ENCODE measurements around the gene ACTC1. TPM values are rescaled to one million over a fixed set of nuclear protein-coding genes. Genes with fewer than 3 reads are reported as not detected.
A peak's percentile ranks its signal among the peaks of the same experiment; 100 is the strongest.

ACTC1 gene
- total RNA-seq, 1 donor from 2014 or later: 4.0 TPM

GRCh38 chr15:34802803-34803750 lies 7.7 kb upstream of the ACTC1 start:
- Mint-ChIP-seq H3K36me3 (ENCODE audit: unreplicated experiment) (no peaks in the 10 kb centered on the region), H3K27me3 (ENCODE audit: unreplicated experiment) (peaks cover 7% of the 10 kb centered on the region), H3K4me3 (ENCODE audit: unreplicated experiment) (no peak overlapping the region), H3K4me1 (ENCODE audit: unreplicated experiment) (peaks cover 32% of the 10 kb centered on the region), H3K27ac (ENCODE audit: unreplicated experiment) (no peak overlapping the region), H3K9me3 (ENCODE audit: unreplicated experiment) (no peaks in the 10 kb centered on the region)
- TF ChIP-seq, protein P1, sequence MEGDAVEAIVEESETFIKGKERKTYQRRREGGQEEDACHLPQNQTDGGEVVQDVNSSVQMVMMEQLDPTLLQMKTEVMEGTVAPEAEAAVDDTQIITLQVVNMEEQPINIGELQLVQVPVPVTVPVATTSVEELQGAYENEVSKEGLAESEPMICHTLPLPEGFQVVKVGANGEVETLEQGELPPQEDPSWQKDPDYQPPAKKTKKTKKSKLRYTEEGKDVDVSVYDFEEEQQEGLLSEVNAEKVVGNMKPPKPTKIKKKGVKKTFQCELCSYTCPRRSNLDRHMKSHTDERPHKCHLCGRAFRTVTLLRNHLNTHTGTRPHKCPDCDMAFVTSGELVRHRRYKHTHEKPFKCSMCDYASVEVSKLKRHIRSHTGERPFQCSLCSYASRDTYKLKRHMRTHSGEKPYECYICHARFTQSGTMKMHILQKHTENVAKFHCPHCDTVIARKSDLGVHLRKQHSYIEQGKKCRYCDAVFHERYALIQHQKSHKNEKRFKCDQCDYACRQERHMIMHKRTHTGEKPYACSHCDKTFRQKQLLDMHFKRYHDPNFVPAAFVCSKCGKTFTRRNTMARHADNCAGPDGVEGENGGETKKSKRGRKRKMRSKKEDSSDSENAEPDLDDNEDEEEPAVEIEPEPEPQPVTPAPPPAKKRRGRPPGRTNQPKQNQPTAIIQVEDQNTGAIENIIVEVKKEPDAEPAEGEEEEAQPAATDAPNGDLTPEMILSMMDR (IDR thresholded peaks at IDR 0.05): no peak
- no peak for DNase-seq (ENCODE audit: extremely low spot score, unreplicated experiment)

DNA sequence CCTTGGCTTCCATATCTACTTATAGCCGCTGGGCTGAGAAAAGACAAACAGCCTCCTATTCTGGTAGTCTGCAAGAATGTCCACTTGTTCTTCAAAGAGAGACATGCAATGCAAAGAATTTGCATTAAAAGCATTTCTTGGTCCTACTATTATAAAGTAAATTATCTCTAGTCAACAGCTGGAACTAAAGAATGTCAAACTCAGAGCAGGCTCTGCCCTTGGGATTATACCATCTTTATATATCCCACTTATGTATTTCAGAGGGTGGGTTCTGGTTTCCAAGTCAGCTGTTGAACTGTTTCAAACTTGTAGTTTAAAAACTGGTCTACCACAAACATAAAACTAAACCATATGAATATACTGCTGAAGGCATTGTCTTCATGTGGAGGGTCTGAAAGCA lies 7.0 kb upstream of the ACTC1 start:
- Mint-ChIP-seq H3K36me3 (ENCODE audit: unreplicated experiment) (no peaks in the 10 kb centered on the region), H3K27ac (ENCODE audit: unreplicated experiment) (no peak overlapping the region), H3K9me3 (ENCODE audit: unreplicated experiment) (no peaks in the 10 kb centered on the region), H3K4me3 (ENCODE audit: unreplicated experiment) (no peak overlapping the region), H3K4me1 (ENCODE audit: unreplicated experiment) (peaks cover 34% of the 10 kb centered on the region), H3K27me3 (ENCODE audit: unreplicated experiment) (peaks cover 7% of the 10 kb centered on the region)
- no peak for DNase-seq (ENCODE audit: extremely low spot score, unreplicated experiment)
- TF ChIP-seq, protein P1 (IDR thresholded peaks at IDR 0.05): no peak

DNA sequence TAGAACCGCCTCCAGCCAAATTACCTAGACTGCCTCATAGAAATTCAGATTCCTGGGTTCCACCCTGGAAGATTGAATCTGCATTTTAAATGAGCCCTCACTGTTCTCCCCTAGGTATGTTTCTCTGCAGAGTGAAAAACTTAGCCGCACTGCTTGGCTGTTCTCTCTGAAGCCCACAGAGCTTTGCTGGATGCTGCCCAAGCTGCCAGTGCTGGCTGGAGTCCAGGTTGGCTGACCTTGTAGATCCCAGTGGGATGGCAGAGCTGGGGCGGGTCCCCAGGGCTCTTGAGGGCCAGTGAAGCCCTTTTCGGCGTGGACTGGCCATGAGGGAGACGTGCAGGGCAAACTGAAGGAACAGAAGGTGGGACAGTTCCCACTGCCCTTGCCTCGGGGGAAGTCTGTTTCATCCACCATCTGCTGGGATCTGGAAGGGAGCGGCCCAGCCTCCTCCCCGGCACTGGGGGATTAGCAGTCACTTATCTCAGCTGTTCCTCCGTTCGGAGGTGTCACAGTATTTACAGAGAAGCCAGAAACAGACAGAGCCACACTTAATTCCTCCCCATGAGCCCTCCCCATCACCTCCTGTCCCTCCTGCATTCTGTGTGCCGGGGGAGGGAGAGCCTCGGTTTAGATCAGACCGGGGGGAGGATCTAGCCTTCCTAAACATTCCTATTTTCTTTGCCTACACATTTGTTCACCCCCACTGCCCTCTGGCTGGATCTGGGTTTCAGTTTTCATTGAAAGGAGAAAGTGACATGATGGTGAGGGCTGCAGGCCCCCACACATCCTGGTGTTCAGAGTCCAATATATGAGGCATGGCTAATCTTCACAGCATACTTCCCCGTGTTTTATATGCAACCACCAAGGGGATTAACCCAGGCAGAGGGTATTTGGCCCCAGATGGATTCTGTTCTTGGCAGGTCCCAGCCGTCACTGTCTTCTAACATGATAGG lies 4.1 kb upstream of the ACTC1 start:
- peak overlapping the region; percentile 76 for H3K27ac Mint-ChIP-seq (ENCODE audit: unreplicated experiment)
- peaks cover 1% of the 10 kb centered on the region for H3K27me3 Mint-ChIP-seq (ENCODE audit: unreplicated experiment)
- TF ChIP-seq, protein P1 (IDR thresholded peaks at IDR 0.05): no peak
- H3K9me3 Mint-ChIP-seq (ENCODE audit: unreplicated experiment): no peaks in the 10 kb centered on the region
- peaks cover 43% of the 10 kb centered on the region for H3K4me1 Mint-ChIP-seq (ENCODE audit: unreplicated experiment)
- H3K36me3 Mint-ChIP-seq (ENCODE audit: unreplicated experiment): no peaks in the 10 kb centered on the region
- DNase-seq (ENCODE audit: extremely low spot score, unreplicated experiment): peak; percentile 92
- H3K4me3 Mint-ChIP-seq (ENCODE audit: unreplicated experiment): peak overlapping the region; percentile 21

- no peak overlapping the region for H3K4me3 Mint-ChIP-seq (ENCODE audit: unreplicated experiment)
- H3K4me1 Mint-ChIP-seq (ENCODE audit: unreplicated experiment): peaks cover 39% of the 10 kb centered on the region
- H3K9me3 Mint-ChIP-seq (ENCODE audit: unreplicated experiment): no peaks in the 10 kb centered on the region
- TF ChIP-seq, protein P1 (IDR thresholded peaks at IDR 0.05): no peak
- no peaks in the 10 kb centered on the region for H3K36me3 Mint-ChIP-seq (ENCODE audit: unreplicated experiment)
- peak overlapping the region; percentile 56 for H3K27ac Mint-ChIP-seq (ENCODE audit: unreplicated experiment)
- DNase-seq (ENCODE audit: extremely low spot score, unreplicated experiment): no peak
- H3K27me3 Mint-ChIP-seq (ENCODE audit: unreplicated experiment): peaks cover 23% of the 10 kb centered on the region
These were observed 1.6 kb upstream of the ACTC1 start for GRCh38 chr15:34796847-34797435.
